ENCODE data around the gene HIPK2.
A peak's percentile ranks its signal among the peaks of the same experiment; 100 is the strongest.

HIPK2 gene

GRCh38 chr7:139610595-139610994, 167.2 kb downstream of the HIPK2 start:
- Histone ChIP-seq H3K4me1 (no peaks in the 10 kb centered on the region), H3K27me3 (no peaks in the 10 kb centered on the region), H3K9me3 (no peaks in the 10 kb centered on the region), H3K36me3 (no peaks in the 10 kb centered on the region), H3K4me3 (ENCODE audit: low read depth, low read length) (no peak overlapping the region)
- TF ChIP-seq CTCF (IDR thresholded peaks at IDR 0.05; ENCODE audit: low read depth, low read length): no peak
- no peak for DNase-seq

GRCh38 chr7:139603896-139604295, 173.9 kb downstream of the HIPK2 start:
- DNase-seq: no peak
- no peaks in the 10 kb centered on the region for H3K36me3 ChIP-seq
- H3K9me3 ChIP-seq: no peaks in the 10 kb centered on the region
- no peak overlapping the region for H3K4me3 ChIP-seq (ENCODE audit: low read depth, low read length)
- H3K4me1 ChIP-seq: no peaks in the 10 kb centered on the region
- TF ChIP-seq CTCF (IDR thresholded peaks at IDR 0.05; ENCODE audit: low read depth, low read length): no peak
- no peaks in the 10 kb centered on the region for H3K27me3 ChIP-seq

- TF ChIP-seq CTCF (IDR thresholded peaks at IDR 0.05; ENCODE audit: low read depth, low read length): no peak
- Histone ChIP-seq H3K27me3 (no peaks in the 10 kb centered on the region), H3K36me3 (no peaks in the 10 kb centered on the region), H3K4me1 (no peaks in the 10 kb centered on the region), H3K9me3 (no peaks in the 10 kb centered on the region), H3K4me3 (ENCODE audit: low read depth, low read length) (no peak overlapping the region)
- DNase-seq: no peak
These were observed 174.5 kb downstream of the HIPK2 start for GRCh38 chr7:139603282-139603681.

- DNase-seq: no peak
- TF ChIP-seq CTCF (IDR thresholded peaks at IDR 0.05; ENCODE audit: low read depth, low read length): peak; percentile 78
- no peaks in the 10 kb centered on the region for H3K36me3 ChIP-seq
- H3K4me3 ChIP-seq (ENCODE audit: low read depth, low read length): no peak overlapping the region
- no peaks in the 10 kb centered on the region for H3K4me1 ChIP-seq
- H3K27me3 ChIP-seq: no peaks in the 10 kb centered on the region
- H3K9me3 ChIP-seq: no peaks in the 10 kb centered on the region
These were observed 175.6 kb downstream of the HIPK2 start for GRCh38 chr7:139602143-139602722.

- Histone ChIP-seq H3K36me3 (peaks cover 5% of the 10 kb centered on the region), H3K9me3 (no peaks in the 10 kb centered on the region), H3K27me3 (no peaks in the 10 kb centered on the region), H3K4me3 (ENCODE audit: low read depth, low read length) (no peak overlapping the region), H3K4me1 (no peaks in the 10 kb centered on the region)
- no peak for DNase-seq
- TF ChIP-seq CTCF (IDR thresholded peaks at IDR 0.05; ENCODE audit: low read depth, low read length): no peak
These were observed 176.6 kb downstream of the HIPK2 start for GRCh38 chr7:139601176-139601575.

GRCh38 chr7:139600306-139600705, 177.5 kb downstream of the HIPK2 start:
- no peak overlapping the region for H3K4me3 ChIP-seq (ENCODE audit: low read depth, low read length)
- no peaks in the 10 kb centered on the region for H3K4me1 ChIP-seq
- H3K36me3 ChIP-seq: peaks cover 5% of the 10 kb centered on the region
- DNase-seq: no peak
- no peak for TF ChIP-seq CTCF (IDR thresholded peaks at IDR 0.05; ENCODE audit: low read depth, low read length)
- H3K9me3 ChIP-seq: no peaks in the 10 kb centered on the region
- H3K27me3 ChIP-seq: no peaks in the 10 kb centered on the region

Data from BE2C (cell line).